ENCODE measurements around the gene COA4. TPM values are rescaled to one million over a fixed set of nuclear protein-coding genes. Genes with fewer than 3 reads are reported as not detected.
A peak's percentile ranks its signal among the peaks of the same experiment; 100 is the strongest.

Gene COA4
- 10 to 100 TPM; 41.6 to 83.9 (median 65.2) TPM for polyA plus RNA-seq (ENCODE audit: low read depth in 6 of 6)

DNA sequence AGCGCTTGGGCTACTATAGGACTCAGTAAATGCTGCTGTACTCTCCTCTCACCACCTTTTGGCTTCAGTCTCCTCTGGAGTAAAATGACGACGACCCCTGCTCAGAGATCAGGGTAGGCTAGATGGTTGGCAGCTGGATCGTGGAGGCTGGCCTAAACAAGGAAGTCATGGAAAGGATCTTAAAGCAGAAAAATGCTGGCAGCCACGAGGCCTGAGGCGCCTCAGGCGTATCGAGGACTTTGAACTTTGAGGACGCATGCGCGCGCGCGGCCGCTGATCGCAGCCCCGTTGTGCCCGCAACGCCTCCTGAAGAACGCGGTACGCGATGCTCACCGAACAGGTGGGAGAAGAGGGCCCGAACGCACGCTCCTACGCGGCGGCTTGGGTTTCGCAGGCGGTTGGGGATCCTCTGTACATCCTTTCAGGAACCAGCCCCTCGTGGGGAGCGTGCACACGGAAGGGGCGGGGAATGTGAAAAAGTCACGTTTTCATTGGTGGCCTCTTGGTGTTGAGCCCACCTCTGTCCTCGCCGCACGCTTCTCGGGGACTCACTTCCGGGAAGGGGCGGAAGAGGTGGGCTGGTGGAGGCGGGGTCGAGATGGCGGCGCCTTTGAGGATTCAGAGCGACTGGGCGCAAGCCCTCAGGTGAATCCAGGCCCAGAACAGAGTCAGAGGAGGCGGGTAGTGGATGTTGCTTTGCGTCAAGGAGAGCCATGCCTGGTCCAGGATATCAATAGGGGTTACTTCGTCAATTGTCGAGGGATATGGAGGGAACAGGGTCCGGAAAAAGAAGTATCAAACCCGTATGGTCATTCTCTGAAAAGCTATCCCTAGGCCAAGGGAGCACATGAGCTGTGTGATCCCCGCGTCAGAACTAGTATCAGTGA is at the start of gene COA4, which contains the start of gene PAAF1:
Gene COA4 (minus strand): TSS at position 423 of the 887 bp plus-strand sequence. CDS start 3,468 bp downstream, outside the sequence.
Gene PAAF1 (plus strand): TSS at position 576 of the 887 bp plus-strand sequence. CDS start 23 bp downstream, at position 599.
- peak; percentile 97 to 98 for ATAC-seq (ENCODE audit: low read depth in 2 of 2)
- H3K4me1 Mint-ChIP-seq, result peaks cover 21 to 52% (median 44%) of the 10 kb centered on the region in 3 donors
- H3K36me3 Mint-ChIP-seq, result peaks cover 7 to 8% of the 10 kb centered on the region in 2 donors
- H3K4me3 Mint-ChIP-seq, result peak within 1 kb of the TSS; percentile 94 to 100 (median 98)
- H3K27ac Mint-ChIP-seq, result peak within 1 kb of the TSS; percentile 96 to 99 (median 98)
- H3K27me3 Mint-ChIP-seq, result no peaks in the 10 kb centered on the region
- DNase-seq, result peak; percentile 93
- H3K9me3 Mint-ChIP-seq, result no peaks in the 10 kb centered on the region

GRCh38 chr11:73921180-73921579 is 44.5 kb upstream of the COA4 start:
- Mint-ChIP-seq H3K9me3 (no peaks in the 10 kb centered on the region), H3K36me3 (peaks cover 7 to 29% of the 10 kb centered on the region in 2 donors), H3K27ac (no peak overlapping the region), H3K4me1 (no peaks in the 10 kb centered on the region), H3K4me3 (no peak overlapping the region), H3K27me3 (no peaks in the 10 kb centered on the region)
- ATAC-seq (ENCODE audit: low read depth in 2 of 2) (no peak), DNase-seq (no peak)

GRCh38 chr11:73916435-73916834 is 39.8 kb upstream of the COA4 start:
- DNase-seq (no peak), ATAC-seq (ENCODE audit: low read depth in 2 of 2) (no peak)
- H3K27me3 Mint-ChIP-seq, result no peaks in the 10 kb centered on the region
- no peak overlapping the region for H3K27ac Mint-ChIP-seq
- no peaks in the 10 kb centered on the region for H3K9me3 Mint-ChIP-seq
- peaks cover 23 to 33% of the 10 kb centered on the region in 2 donors for H3K36me3 Mint-ChIP-seq
- no peaks in the 10 kb centered on the region for H3K4me1 Mint-ChIP-seq
- no peak overlapping the region for H3K4me3 Mint-ChIP-seq

GRCh38 chr11:73914284-73914683 is 37.6 kb upstream of the COA4 start:
- Mint-ChIP-seq H3K27ac (no peak overlapping the region), H3K4me1 (no peaks in the 10 kb centered on the region), H3K27me3 (no peaks in the 10 kb centered on the region), H3K4me3 (no peak overlapping the region), H3K36me3 (peaks cover 30 to 32% of the 10 kb centered on the region in 2 donors), H3K9me3 (no peaks in the 10 kb centered on the region)
- ATAC-seq (ENCODE audit: low read depth in 2 of 2), result no peak
- no peak for DNase-seq

DNA sequence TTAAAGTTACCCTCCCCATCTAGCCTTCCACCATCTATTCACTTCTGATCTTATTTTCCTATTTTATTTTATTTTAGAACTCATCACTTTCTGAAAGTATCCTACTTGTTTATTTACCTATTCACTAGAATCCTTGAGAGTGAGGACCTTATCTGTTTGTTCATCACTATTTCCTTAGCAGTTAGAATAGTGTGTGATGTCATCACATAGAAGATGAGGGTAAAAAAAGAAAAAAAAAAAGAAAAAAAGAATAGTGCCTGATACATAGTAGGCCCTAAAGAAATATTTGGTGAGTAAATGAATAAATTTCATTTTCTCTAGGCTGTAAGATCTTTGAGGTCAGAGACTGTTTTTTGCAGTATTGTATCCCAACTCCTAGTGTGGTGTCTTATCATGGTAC is 36.8 kb upstream of the COA4 start:
- ATAC-seq (ENCODE audit: low read depth in 2 of 2) (no peak), DNase-seq (no peak)
- Mint-ChIP-seq H3K36me3 (peaks cover 24 to 29% of the 10 kb centered on the region in 2 donors), H3K9me3 (no peaks in the 10 kb centered on the region), H3K4me1 (no peaks in the 10 kb centered on the region), H3K27me3 (no peaks in the 10 kb centered on the region), H3K4me3 (no peak overlapping the region), H3K27ac (peak overlapping the region in 3 of 6 donors; percentile 21 to 81 (median 39))

DNA sequence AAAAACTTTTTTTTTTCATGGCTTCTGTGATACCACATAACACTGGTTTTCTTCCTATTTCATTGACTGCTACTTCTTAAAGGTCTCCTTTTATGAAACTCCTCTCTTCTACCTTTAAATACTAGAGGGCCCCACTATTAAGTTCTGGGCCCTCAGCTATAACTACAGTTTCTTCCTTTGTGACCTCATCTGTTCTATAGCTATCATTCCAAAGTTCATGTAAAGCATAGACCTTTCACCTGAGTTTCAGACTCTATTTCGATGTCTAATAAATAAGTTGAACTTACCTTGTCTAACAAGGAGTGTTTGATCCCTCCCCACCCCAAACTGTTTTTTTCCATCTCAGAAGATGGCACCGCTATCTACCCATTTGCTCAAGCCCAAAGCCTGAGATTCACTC is 35.4 kb upstream of the COA4 start:
- H3K27ac Mint-ChIP-seq, result no peak overlapping the region
- no peak overlapping the region for H3K4me3 Mint-ChIP-seq
- no peaks in the 10 kb centered on the region for H3K4me1 Mint-ChIP-seq
- no peaks in the 10 kb centered on the region for H3K9me3 Mint-ChIP-seq
- no peaks in the 10 kb centered on the region for H3K27me3 Mint-ChIP-seq
- DNase-seq (no peak), ATAC-seq (ENCODE audit: low read depth in 2 of 2) (no peak)
- peaks cover 23 to 29% of the 10 kb centered on the region in 2 donors for H3K36me3 Mint-ChIP-seq

DNA sequence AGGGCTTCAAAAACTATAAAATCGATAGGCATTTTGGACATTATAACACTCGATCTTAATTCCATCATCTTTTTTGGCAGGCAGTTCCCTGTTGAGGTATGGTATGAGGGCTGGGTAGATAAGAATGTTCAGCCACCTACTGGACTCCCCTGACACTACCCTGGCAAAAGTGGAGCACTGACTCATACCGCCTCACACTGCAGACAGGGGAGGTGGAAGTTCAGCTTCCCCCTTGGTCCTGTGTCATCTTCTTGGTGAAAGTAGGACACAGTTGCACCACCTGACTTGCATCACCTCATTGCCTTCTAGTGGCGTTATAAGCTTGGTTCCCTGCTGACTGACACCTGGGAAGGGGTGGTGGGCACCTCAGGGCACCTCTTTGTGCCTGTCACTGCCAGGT is 30.5 kb upstream of the COA4 start:
- H3K27ac Mint-ChIP-seq, result no peak overlapping the region
- ATAC-seq (ENCODE audit: low read depth in 2 of 2), result no peak
- no peak for DNase-seq
- H3K9me3 Mint-ChIP-seq, result no peaks in the 10 kb centered on the region
- no peak overlapping the region for H3K4me3 Mint-ChIP-seq
- peaks cover 16 to 21% of the 10 kb centered on the region in 2 donors for H3K36me3 Mint-ChIP-seq
- H3K27me3 Mint-ChIP-seq, result no peaks in the 10 kb centered on the region
- H3K4me1 Mint-ChIP-seq, result no peaks in the 10 kb centered on the region

- Mint-ChIP-seq H3K36me3 (peaks cover 7 to 20% of the 10 kb centered on the region in 2 donors), H3K27me3 (no peaks in the 10 kb centered on the region), H3K9me3 (no peaks in the 10 kb centered on the region), H3K4me1 (no peaks in the 10 kb centered on the region), H3K4me3 (peak overlapping the region in 1 of 8 donors; percentile 5), H3K27ac (no peak overlapping the region)
- no peak for DNase-seq
- ATAC-seq (ENCODE audit: low read depth in 2 of 2), result no peak
Measured at GRCh38 chr11:73902303-73902702, 25.7 kb upstream of the COA4 start.

GRCh38 chr11:73894725-73895335 is 18.2 kb upstream of the COA4 start:
- peak overlapping the region in 1 of 6 donors; percentile 51 for H3K27ac Mint-ChIP-seq
- no peaks in the 10 kb centered on the region for H3K4me1 Mint-ChIP-seq
- H3K36me3 Mint-ChIP-seq, result peaks cover 9% of the 10 kb centered on the region in 2 donors
- no peaks in the 10 kb centered on the region for H3K9me3 Mint-ChIP-seq
- no peak overlapping the region for H3K4me3 Mint-ChIP-seq
- ATAC-seq (ENCODE audit: low read depth in 2 of 2) (no peak), DNase-seq (no peak)
- no peaks in the 10 kb centered on the region for H3K27me3 Mint-ChIP-seq

GRCh38 chr11:73893041-73893440 is 16.4 kb upstream of the COA4 start:
- H3K9me3 Mint-ChIP-seq, result no peaks in the 10 kb centered on the region
- DNase-seq (no peak), ATAC-seq (ENCODE audit: low read depth in 2 of 2) (no peak)
- H3K36me3 Mint-ChIP-seq, result peaks cover 7 to 10% of the 10 kb centered on the region in 2 donors
- no peaks in the 10 kb centered on the region for H3K27me3 Mint-ChIP-seq
- H3K4me3 Mint-ChIP-seq, result no peak overlapping the region
- no peak overlapping the region for H3K27ac Mint-ChIP-seq
- H3K4me1 Mint-ChIP-seq, result no peaks in the 10 kb centered on the region

DNA sequence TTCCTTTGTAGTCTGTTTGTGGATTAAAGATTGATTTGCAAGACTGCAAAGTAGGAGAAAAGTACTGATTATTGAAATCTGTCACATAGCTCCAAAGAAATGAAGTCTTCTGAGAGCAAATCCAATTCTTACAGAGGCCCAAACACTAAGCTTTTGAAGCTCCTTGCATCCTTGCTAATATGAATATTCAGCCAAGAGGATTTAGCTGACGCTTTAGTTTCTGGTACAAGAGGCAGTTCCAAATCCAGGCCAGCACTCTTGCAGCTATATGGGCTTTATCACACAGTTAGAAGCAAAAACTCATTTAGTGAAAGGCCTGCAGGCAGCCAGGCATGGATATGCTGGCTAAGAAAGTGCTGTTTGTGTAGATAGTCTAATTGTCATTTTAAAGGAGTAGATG is 12.9 kb upstream of the COA4 start:
- H3K9me3 Mint-ChIP-seq, result no peaks in the 10 kb centered on the region
- peak overlapping the region in 1 of 6 donors; percentile 15 for H3K27ac Mint-ChIP-seq
- H3K27me3 Mint-ChIP-seq, result no peaks in the 10 kb centered on the region

GRCh38 chr11:73889019-73889418 is 12.4 kb upstream of the COA4 start:
- H3K9me3 Mint-ChIP-seq, result no peaks in the 10 kb centered on the region
- no peaks in the 10 kb centered on the region for H3K27me3 Mint-ChIP-seq
- DNase-seq, result no peak
- peaks cover 2 to 7% (median 5%) of the 10 kb centered on the region in 3 donors for H3K4me1 Mint-ChIP-seq
- H3K27ac Mint-ChIP-seq, result no peak overlapping the region
- no peak for ATAC-seq (ENCODE audit: low read depth in 2 of 2)
- H3K36me3 Mint-ChIP-seq, result peaks cover 7 to 10% of the 10 kb centered on the region in 2 donors
- H3K4me3 Mint-ChIP-seq, result no peak overlapping the region

More for the DNA sequence above, 12.9 kb upstream of the COA4 start:
- Mint-ChIP-seq H3K36me3 (peaks cover 6 to 10% of the 10 kb centered on the region in 2 donors), H3K4me3 (no peak overlapping the region), H3K4me1 (peaks cover 2 to 7% (median 5%) of the 10 kb centered on the region in 3 donors)
- DNase-seq (no peak), ATAC-seq (ENCODE audit: low read depth in 2 of 2) (no peak)

DNA sequence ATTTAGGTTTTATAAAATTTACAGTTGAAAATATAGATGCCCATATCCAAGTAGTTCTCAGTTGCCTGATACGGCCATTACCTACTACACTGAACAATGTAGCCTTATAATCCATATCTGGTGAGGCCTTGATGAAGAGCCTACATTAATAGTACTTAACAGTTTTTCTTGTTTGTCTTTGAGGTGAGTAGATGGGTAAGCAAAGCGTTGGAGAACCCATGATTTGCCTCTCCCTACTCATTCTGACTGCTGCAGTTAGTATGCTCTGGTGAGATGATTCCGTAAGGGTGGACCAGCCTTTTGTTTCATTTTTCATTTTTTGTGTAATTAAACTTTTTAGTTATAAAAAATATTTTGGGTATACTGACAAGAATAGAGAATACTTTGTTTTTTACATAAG is 11.6 kb upstream of the COA4 start:
- DNase-seq, result no peak
- no peak overlapping the region for H3K4me3 Mint-ChIP-seq
- peaks cover 10 to 14% of the 10 kb centered on the region in 2 donors for H3K36me3 Mint-ChIP-seq
- ATAC-seq (ENCODE audit: low read depth in 2 of 2), result no peak
- H3K4me1 Mint-ChIP-seq, result peaks cover 2 to 7% (median 5%) of the 10 kb centered on the region in 3 donors
- H3K9me3 Mint-ChIP-seq, result no peaks in the 10 kb centered on the region
- no peak overlapping the region for H3K27ac Mint-ChIP-seq
- no peaks in the 10 kb centered on the region for H3K27me3 Mint-ChIP-seq

DNA sequence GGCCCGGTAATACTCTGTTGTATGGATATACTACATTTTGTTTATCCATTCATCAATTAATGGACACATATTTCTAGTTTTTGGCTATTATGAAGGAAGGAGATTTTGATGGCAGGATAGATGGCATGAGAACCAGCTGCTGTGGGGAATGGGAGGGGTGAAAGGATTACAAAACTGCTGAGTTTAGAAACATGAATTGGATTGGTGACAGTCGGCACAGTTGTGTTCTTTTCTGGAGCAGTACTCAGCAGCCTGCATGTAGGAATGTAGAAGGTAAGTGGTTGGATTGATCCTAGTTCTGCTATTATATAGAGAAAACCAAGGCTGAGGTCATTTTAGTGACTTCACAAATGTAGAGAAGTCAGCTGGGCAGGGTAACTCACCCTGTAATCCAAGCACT is 7.2 kb upstream of the COA4 start:
- DNase-seq (no peak), ATAC-seq (ENCODE audit: low read depth in 2 of 2) (no peak)
- H3K4me1 Mint-ChIP-seq, result peaks cover 2 to 7% (median 7%) of the 10 kb centered on the region in 3 donors
- no peaks in the 10 kb centered on the region for H3K9me3 Mint-ChIP-seq
- H3K27me3 Mint-ChIP-seq, result no peaks in the 10 kb centered on the region
- peak overlapping the region in 2 of 6 donors; percentile 36 to 61 for H3K27ac Mint-ChIP-seq
- H3K4me3 Mint-ChIP-seq, result no peak overlapping the region
- H3K36me3 Mint-ChIP-seq, result peaks cover 4 to 15% of the 10 kb centered on the region in 2 donors

All from naive B cell (primary cell).